KOPT-K1 (cell line): ENCODE results near the gene MAS1.

Source experiments
- H3K27ac ChIP-seq: fragments of 200-600 bp; sonication (generic); 2 replicates; pipeline ENCODE4 v1.5.1; 2016; ENCODE audit warnings: antibody characterized with exemption, mild to moderate bottlenecking, low read depth, low read length; ENCODE audit not compliant: poor library complexity, severe bottlenecking
- H3K36me3 ChIP-seq: fragments of 200-600 bp; sonication (generic); 2 replicates; pipeline ENCODE4 v1.5.1; 2017; ENCODE audit warnings: antibody characterized with exemption, mild to moderate bottlenecking, low read length, moderate library complexity; ENCODE audit not compliant: insufficient read depth
- H3K9me3 ChIP-seq: fragments of 200-600 bp; sonication (generic); 2 replicates; pipeline ENCODE4 v1.5.1; 2017; ENCODE audit warnings: antibody characterized with exemption, low read length, mild to moderate bottlenecking; ENCODE audit not compliant: insufficient read depth, poor library complexity, severe bottlenecking

MAS1 gene

GRCh38 chr6:159871906-159872305 is 18.9 kb upstream of the MAS1 start:
- Histone ChIP-seq H3K27ac (no peak overlapping the region), H3K9me3 (no peaks in the 10 kb centered on the region), H3K36me3 (no peaks in the 10 kb centered on the region)

- H3K36me3 ChIP-seq: no peaks in the 10 kb centered on the region
- no peak overlapping the region for H3K27ac ChIP-seq
- H3K9me3 ChIP-seq: no peaks in the 10 kb centered on the region
These were observed 16.4 kb upstream of the MAS1 start for GRCh38 chr6:159874435-159874834.

DNA sequence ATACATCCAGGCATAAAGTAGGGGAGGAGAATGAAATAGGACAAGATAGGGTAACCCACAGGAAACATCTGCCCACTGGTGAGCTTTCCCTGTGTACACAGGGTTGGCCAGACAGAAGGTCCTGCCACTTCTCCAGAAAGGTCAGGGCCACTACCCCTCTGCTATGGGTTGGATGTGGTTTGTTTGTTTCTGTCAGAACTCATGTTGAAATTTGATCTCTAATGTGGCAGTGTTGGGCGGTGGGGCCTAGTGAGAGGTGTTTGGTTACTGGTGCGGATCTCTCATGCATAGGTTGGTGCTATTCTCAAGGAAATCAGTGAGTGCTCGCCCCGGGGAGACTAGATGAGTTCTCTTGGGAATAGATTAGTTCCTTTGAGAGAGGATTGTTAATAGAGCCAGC is 15.6 kb upstream of the MAS1 start:
- Histone ChIP-seq H3K36me3 (no peaks in the 10 kb centered on the region), H3K27ac (no peak overlapping the region), H3K9me3 (no peaks in the 10 kb centered on the region)

- H3K9me3 ChIP-seq: no peaks in the 10 kb centered on the region
- no peak overlapping the region for H3K27ac ChIP-seq
- H3K36me3 ChIP-seq: no peaks in the 10 kb centered on the region
These were observed 14.5 kb upstream of the MAS1 start for GRCh38 chr6:159876242-159876641.

- no peaks in the 10 kb centered on the region for H3K36me3 ChIP-seq
- H3K27ac ChIP-seq: no peak overlapping the region
- no peaks in the 10 kb centered on the region for H3K9me3 ChIP-seq
These were observed 13.5 kb upstream of the MAS1 start for GRCh38 chr6:159877256-159877808.

DNA sequence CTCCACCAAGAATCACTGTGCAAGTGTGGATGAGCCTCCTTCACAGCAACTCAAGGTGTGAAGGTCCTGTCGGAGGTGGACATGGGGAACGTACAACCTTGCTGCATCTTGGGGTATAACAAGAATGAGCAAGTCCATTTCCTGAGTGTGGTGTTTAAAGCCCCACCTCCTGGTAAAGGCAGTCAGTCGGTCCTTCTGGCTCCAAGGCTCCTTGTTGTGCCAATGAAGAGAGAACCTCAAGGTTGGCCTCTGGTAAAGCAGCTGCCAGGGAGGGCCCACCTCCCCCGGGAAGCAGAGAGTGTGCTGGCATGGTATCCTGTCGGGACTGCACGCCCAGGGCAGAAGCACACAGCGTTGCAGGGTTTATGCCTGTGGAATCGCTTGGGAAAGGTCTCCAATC is 12.4 kb upstream of the MAS1 start:
- Histone ChIP-seq H3K9me3 (no peaks in the 10 kb centered on the region), H3K27ac (no peak overlapping the region), H3K36me3 (no peaks in the 10 kb centered on the region)

- Histone ChIP-seq H3K9me3 (no peaks in the 10 kb centered on the region), H3K36me3 (no peaks in the 10 kb centered on the region), H3K27ac (no peak overlapping the region)
These were observed 10.9 kb upstream of the MAS1 start for GRCh38 chr6:159879856-159880255.

DNA sequence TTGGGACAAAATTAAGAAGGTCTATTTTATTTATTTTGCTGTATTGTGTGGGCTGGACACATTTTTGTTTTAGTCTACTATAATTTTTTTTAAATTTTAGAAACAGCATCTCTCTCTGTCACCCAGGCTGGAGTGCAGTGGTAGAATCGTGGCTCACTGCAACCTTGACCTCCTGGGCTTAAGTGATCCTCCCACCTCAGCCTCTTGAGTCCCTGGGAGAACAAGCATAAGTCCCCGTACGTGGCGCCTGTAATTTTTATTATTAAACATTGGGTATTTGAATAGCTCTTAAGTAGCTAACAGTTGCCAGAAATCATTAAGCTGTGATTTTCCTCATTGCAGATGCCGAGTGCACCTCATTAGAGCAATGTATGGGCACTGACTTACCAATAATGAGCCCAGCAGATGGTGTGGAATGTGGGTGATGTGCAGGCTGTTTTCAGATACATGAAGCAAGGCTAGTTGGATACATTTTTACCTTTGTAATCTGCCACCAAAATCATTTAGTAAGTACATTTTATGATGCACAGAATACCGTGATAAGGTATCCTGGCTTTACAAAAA is 10.3 kb upstream of the MAS1 start:
- H3K9me3 ChIP-seq: no peaks in the 10 kb centered on the region
- H3K27ac ChIP-seq: no peak overlapping the region
- no peaks in the 10 kb centered on the region for H3K36me3 ChIP-seq

- H3K27ac ChIP-seq: no peak overlapping the region
- no peaks in the 10 kb centered on the region for H3K36me3 ChIP-seq
- H3K9me3 ChIP-seq: no peaks in the 10 kb centered on the region
These were observed 6.1 kb upstream of the MAS1 start for GRCh38 chr6:159884720-159885119.

DNA sequence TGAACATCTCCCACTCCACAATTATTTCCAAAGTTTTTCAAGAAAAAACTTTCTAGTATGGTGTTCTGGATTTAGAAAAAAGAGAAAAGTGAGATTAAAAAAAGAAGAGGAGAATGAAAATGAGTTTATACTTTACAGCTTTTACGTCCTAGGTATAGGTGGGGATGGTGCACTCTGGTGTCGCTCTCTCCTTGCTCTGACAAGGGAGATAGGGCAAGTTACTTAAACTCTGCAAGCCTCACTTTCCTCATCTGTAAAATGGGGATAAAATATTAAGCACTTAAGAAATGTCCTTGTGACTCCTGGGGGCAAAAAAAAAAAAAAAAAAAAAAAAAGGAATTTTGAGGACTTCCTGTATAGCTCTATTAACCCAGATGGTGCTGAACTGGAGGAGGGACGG is 4.5 kb upstream of the MAS1 start:
- no peaks in the 10 kb centered on the region for H3K9me3 ChIP-seq
- no peak overlapping the region for H3K27ac ChIP-seq

GRCh38 chr6:159887146-159887545 is 3.6 kb upstream of the MAS1 start:
- no peak overlapping the region for H3K27ac ChIP-seq
- H3K9me3 ChIP-seq: no peaks in the 10 kb centered on the region
- no peaks in the 10 kb centered on the region for H3K36me3 ChIP-seq

More for the DNA sequence above, 4.5 kb upstream of the MAS1 start:
- H3K36me3 ChIP-seq: no peaks in the 10 kb centered on the region

DNA sequence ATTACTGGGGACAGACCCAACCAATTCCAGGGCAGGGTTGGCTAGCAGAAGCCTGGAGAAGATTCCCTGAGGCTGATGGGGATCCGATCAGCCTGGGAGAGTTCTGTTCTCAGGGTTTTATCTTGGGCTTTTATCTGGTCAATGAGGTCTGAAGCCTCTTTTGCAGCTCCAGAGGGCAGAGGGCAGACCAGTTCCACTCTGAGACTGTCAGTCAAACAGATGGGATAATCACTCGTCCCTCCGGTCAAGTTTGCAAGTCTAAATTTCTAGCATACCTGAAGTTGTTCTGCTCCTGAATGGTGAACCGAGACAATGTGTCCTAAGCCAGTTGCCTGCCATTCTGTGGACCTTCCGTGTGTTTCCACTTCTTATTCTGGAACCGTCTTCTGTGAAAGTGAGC is 3.0 kb upstream of the MAS1 start:
- H3K36me3 ChIP-seq: no peaks in the 10 kb centered on the region
- no peaks in the 10 kb centered on the region for H3K9me3 ChIP-seq
- no peak overlapping the region for H3K27ac ChIP-seq

- Histone ChIP-seq H3K27ac (no peak overlapping the region), H3K9me3 (no peaks in the 10 kb centered on the region), H3K36me3 (no peaks in the 10 kb centered on the region)
These were observed 587 bp upstream of the MAS1 start for GRCh38 chr6:159890201-159890600.

GRCh38 chr6:159892053-159892452 is 1.3 kb downstream of the MAS1 start:
- Histone ChIP-seq H3K36me3 (no peaks in the 10 kb centered on the region), H3K9me3 (no peaks in the 10 kb centered on the region), H3K27ac (no peak overlapping the region)

DNA sequence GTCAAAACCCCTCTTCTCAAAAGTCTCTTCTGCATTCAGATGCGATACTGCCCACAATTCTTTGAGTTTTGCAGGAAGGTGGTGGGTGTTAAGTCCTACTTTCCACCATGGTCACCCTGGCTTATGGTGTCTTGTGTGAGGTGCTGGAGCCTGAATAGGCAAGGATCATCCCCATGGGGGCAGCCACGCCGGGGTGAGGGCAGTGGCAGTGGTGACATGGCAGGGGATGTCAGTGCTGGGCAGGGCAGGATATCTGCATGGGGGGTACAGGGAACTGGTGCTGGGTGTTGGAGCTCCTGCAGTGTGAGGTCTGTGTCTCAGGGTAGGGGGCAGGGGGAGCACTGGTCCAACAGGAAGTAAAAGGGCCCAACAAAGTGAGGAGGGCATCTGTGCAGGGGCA is 2.3 kb downstream of the MAS1 start:
- no peaks in the 10 kb centered on the region for H3K9me3 ChIP-seq
- H3K36me3 ChIP-seq: no peaks in the 10 kb centered on the region
- no peak overlapping the region for H3K27ac ChIP-seq

GRCh38 chr6:159894991-159895390 is 4.2 kb downstream of the MAS1 start:
- no peaks in the 10 kb centered on the region for H3K9me3 ChIP-seq
- H3K27ac ChIP-seq: no peak overlapping the region
- H3K36me3 ChIP-seq: no peaks in the 10 kb centered on the region
